Muscle layer of duodenum (tissue), 2 donors: Measurements from ENCODE around the gene PLXNC1.

Experiments used
- H3K27ac ChIP-seq: one replicate; pipeline ENCODE4 v1.7.0; 2013; ENCODE audit warnings: mild to moderate bottlenecking, low read length
- H3K27me3 ChIP-seq: one replicate; pipeline ENCODE4 v1.7.0; 2013; ENCODE audit warnings: low read depth, mild to moderate bottlenecking, control low read depth, low read length
- H3K36me3 ChIP-seq, 2 donors: one replicate each; pipeline ENCODE4 v1.7.0; 2013; ENCODE audit warnings: low read length in 2 of 2, control low read depth in 1 of 2, mild to moderate bottlenecking in 1 of 2; ENCODE audit not compliant: insufficient read depth in 2 of 2, control insufficient read depth in 1 of 2
- H3K4me1 ChIP-seq, 2 donors: one replicate each; pipeline ENCODE4 v1.7.0; 2013; ENCODE audit warnings: low read length in 2 of 2, mild to moderate bottlenecking in 2 of 2, control low read depth in 1 of 2, moderate library complexity in 1 of 2; ENCODE audit not compliant: insufficient read depth in 2 of 2, control insufficient read depth in 1 of 2
- H3K4me3 ChIP-seq, 2 donors: one replicate each; pipeline ENCODE4 v1.7.0; 2013; ENCODE audit warnings: low read length in 2 of 2, low read depth in 1 of 2, mild to moderate bottlenecking in 1 of 2
- H3K9me3 ChIP-seq, 2 donors: one replicate each; pipeline ENCODE4 v1.7.0; 2013; ENCODE audit warnings: low read length in 2 of 2, control low read depth in 1 of 2, mild to moderate bottlenecking in 1 of 2; ENCODE audit not compliant: control insufficient read depth in 1 of 2
- donor health status: healthy.

PLXNC1 gene

DNA sequence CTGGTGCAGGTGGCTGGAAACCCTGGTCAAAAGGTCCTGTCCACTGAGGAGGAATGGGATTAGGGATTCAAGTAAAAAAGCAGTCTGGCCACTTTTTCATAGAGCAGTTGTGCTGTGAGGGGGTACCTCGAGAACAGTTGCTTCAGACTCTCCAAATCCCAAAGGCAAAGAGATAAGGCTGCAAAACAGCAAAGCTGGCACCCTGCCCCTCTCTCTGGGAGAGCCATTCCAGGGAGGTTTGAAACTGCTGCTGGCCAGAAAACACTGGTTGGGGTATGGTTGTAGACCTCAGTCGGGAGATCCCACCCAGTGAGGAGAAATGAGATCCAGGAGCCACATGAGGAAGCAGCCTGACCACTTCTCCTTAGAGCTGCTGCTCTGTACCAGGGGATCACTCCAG lies 174.0 kb downstream of the PLXNC1 start:
- Histone ChIP-seq H3K9me3 (peaks cover 6 to 8% of the 10 kb centered on the region in 2 donors), H3K27ac (no peak overlapping the region), H3K27me3 (no peaks in the 10 kb centered on the region), H3K36me3 (peaks cover 0 to 17% of the 10 kb centered on the region in 2 donors), H3K4me3 (no peak overlapping the region), H3K4me1 (no peaks in the 10 kb centered on the region)

DNA sequence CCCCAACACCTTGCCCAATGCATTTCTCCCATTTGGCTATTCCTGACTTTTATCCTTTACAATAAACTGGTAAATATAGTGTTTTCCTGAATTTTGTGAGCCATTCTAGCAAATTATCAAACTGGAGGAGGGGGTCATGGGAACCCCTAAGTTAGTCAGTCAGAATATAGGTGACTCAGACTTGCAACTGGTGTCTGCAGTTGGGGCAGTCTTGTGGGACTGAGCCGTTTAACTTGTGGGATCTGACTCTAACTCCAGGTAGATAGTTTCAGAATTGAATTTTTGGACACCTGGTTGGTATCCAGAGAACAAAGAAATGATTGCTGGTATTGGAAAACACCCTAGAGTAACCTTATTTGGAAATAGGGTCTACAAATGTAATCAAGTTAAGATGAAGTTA lies 177.9 kb downstream of the PLXNC1 start:
- Histone ChIP-seq H3K27me3 (no peaks in the 10 kb centered on the region), H3K4me1 (no peaks in the 10 kb centered on the region), H3K27ac (no peak overlapping the region), H3K36me3 (peaks cover 0 to 17% of the 10 kb centered on the region in 2 donors), H3K4me3 (no peak overlapping the region), H3K9me3 (peaks cover 0 to 2% of the 10 kb centered on the region in 2 donors)

DNA sequence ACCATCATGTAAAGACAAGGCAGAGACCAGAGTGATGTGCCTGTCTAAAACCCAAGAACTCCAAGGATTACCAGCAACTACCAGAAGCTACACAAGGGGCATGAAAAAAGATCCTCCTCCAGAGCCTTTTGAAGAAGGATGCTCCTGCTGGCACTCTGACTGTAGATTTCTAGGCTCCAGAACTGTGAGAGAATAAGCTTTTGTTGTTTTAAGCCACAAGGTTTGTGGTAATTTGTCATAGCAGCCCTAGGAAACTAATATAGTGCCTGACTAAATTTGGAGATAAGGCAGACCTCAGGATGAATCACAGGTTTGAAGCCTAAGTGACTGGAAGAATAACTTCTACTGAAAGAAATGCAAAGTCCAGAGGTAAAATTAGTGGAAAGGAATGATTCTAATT lies 178.3 kb downstream of the PLXNC1 start:
- H3K4me3 ChIP-seq = no peak overlapping the region
- H3K4me1 ChIP-seq = no peaks in the 10 kb centered on the region
- H3K27me3 ChIP-seq = no peaks in the 10 kb centered on the region
- H3K36me3 ChIP-seq = peaks cover 0 to 14% of the 10 kb centered on the region in 2 donors
- no peak overlapping the region for H3K27ac ChIP-seq
- H3K9me3 ChIP-seq = no peaks in the 10 kb centered on the region

DNA sequence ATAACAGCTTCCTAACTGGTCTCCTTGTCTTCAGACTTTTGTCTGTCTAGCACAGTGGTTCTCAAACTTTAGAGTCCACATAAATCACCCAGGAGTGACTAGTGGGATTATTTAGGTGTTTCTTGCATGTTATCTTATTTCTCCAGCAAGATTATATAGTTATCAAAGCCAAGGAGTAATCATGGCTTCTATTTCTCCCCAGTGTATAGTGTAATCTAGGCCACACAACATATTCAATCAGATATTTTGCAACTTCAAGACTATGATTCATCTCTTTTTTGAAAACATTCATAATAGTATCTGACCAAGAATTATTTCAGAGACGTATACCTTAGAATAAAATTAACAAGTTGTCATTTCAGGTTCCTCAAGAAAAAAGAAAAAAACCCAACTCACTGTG lies 179.4 kb downstream of the PLXNC1 start:
- Histone ChIP-seq H3K4me1 (no peaks in the 10 kb centered on the region), H3K27me3 (no peaks in the 10 kb centered on the region), H3K9me3 (no peaks in the 10 kb centered on the region), H3K4me3 (no peak overlapping the region), H3K36me3 (peaks cover 0 to 9% of the 10 kb centered on the region in 2 donors), H3K27ac (no peak overlapping the region)

DNA sequence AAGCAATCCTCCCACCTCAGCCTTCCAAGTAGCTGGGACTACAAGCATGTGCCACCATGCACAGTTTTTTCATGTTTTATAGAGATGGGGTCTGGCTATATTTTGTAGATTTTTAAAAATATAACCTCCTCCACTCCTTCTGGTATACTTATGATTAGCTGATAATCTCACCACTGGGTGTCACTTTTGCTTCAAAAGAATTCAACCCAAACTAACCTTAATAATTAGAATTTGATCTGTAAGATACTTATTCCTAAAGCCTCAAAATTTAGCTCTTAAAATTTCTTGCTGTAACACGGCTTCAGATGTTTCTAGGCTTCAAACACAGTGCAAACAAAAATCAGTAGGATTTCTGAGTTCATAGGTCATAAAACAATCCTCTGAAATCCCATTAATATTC lies 181.0 kb downstream of the PLXNC1 start:
- Histone ChIP-seq H3K9me3 (no peaks in the 10 kb centered on the region), H3K27ac (no peak overlapping the region), H3K27me3 (no peaks in the 10 kb centered on the region), H3K36me3 (no peaks in the 10 kb centered on the region), H3K4me1 (no peaks in the 10 kb centered on the region), H3K4me3 (no peak overlapping the region)

DNA sequence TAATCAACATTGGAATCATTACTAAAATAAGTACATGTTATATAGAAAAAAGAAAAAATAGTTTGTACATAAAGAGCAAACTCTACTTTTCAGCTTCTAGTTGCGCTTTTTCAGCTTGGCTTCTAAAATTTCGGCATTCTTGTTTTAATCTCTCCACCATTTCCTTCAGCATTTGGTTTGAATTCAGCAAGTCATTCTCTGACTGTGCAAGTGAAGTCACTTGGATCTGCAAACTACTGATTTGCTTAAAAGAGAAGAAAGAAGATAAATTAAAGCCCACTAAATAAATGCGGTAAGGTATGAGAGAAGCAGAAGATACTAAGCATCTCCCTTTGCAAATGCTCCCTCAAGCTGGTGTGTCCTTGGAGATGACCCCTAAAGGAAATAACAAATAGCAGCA lies 185.0 kb downstream of the PLXNC1 start:
- Histone ChIP-seq H3K36me3 (no peaks in the 10 kb centered on the region), H3K27me3 (no peaks in the 10 kb centered on the region), H3K4me1 (no peaks in the 10 kb centered on the region), H3K9me3 (no peaks in the 10 kb centered on the region), H3K27ac (no peak overlapping the region), H3K4me3 (no peak overlapping the region)

DNA sequence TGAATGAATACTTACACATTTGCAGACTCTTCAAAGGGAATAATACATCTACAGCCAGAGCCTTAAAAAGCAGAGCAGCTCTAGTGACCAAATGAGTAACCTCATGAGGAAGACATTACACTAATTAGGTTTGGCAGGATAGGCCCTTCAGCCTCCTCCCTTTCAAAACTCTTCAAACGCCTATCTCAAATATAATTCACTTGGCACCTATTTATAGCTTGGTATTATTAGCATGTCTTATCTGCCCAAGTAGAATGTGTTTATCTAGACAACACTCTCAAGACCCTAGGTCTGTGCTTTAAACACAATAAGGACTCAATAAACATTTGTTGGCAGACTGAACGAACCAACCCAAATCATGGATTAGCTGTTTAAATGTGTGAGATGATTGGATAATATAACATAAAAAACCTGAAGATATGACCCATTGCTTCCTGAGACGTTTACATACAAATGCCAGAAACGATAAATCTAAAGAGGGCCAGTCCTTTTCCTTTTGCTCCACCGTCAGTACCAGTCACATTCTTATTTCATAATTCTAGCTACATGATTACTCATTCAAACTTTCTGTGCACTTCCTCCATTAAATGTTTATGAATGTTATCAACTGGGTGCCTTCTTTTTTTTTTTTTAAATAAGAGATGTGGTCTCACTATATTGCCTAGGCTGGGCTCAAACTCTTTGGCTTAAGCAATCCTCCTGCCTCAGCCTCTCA lies 188.0 kb downstream of the PLXNC1 start:
- H3K4me1 ChIP-seq = no peaks in the 10 kb centered on the region
- H3K27me3 ChIP-seq = no peaks in the 10 kb centered on the region
- H3K4me3 ChIP-seq = no peak overlapping the region
- no peaks in the 10 kb centered on the region for H3K36me3 ChIP-seq
- no peak overlapping the region for H3K27ac ChIP-seq
- H3K9me3 ChIP-seq = no peaks in the 10 kb centered on the region

DNA sequence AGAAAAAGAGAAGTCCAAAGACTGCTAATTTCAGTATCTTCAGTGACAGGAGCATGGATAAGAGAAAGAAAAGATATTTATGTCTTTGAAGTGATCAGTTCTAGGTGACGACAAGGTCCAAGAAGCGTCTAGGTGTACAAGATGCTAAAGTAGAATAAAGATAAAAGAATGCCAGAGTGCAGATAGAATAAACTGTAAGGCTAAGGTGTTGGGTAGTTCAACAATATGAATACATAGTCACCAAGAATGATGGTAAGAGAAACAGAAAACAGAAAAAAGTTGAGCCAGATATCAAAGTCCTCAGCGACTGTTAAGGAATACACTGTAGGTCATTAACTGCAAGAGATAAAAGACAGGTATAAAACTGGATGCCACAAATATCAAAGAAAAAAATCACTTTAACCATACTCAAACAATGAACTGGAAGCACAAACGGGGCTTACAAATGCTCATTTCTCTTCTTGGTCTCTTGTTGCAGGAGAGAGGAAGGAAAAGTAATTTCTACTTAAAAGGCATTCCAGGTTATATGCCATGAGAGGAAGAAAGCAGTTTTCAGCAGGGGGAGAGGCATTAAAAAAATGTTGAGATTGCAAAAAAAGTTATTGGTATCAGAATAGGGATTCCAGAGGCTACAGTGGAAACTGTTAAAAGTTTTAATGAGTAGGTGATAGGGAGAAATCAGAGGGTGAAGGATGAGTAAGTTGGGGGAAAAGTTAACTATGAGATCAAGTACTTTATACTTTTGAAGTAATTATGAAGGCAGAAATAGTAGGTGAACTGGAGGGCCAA lies 189.8 kb downstream of the PLXNC1 start:
- H3K27ac ChIP-seq = no peak overlapping the region
- no peaks in the 10 kb centered on the region for H3K4me1 ChIP-seq
- H3K4me3 ChIP-seq = no peak overlapping the region
- no peaks in the 10 kb centered on the region for H3K9me3 ChIP-seq
- no peaks in the 10 kb centered on the region for H3K27me3 ChIP-seq
- no peaks in the 10 kb centered on the region for H3K36me3 ChIP-seq

DNA sequence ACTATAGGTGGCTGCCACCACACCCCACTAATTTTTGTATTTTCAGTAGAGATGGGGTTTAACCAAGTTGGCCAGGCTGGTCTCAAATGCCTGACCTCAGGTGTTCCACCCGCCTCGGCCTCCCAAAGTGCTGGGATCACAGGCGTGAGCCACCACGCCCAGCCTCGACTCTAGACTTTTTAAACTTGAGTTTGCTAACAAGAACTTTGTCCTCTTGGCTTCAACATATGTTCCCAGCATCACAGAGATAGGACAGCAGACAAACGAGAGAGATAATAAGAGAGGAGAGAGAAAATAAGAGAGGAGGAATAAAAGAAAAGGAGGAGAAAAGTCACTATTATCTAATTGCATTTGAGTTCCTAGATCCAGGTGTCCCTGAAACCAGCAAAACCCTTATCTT lies 192.2 kb downstream of the PLXNC1 start:
- Histone ChIP-seq H3K27me3 (no peaks in the 10 kb centered on the region), H3K4me3 (no peak overlapping the region), H3K4me1 (no peaks in the 10 kb centered on the region), H3K9me3 (no peaks in the 10 kb centered on the region), H3K27ac (no peak overlapping the region), H3K36me3 (peaks cover 0 to 5% of the 10 kb centered on the region in 2 donors)

DNA sequence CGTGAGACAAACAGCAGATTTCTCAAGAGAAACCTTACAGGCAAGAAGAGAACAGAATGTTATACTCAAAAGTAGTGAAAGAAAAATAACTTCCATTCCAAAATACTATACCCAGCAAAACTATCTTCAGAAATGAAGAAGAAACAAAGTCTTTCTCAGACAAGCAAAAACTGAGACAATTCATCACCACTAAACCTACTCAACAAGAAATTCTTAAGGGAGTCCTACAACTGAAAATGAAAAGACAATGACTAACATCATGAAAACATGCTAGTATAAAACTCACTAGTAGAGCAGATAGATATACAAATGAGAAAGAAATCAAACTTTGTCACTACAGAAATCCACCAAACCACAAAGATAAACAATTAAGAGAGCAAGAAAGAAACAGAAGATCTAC lies 204.8 kb downstream of the PLXNC1 start:
- H3K27me3 ChIP-seq = no peaks in the 10 kb centered on the region
- H3K4me1 ChIP-seq = no peaks in the 10 kb centered on the region
- H3K27ac ChIP-seq = no peak overlapping the region
- H3K4me3 ChIP-seq = no peak overlapping the region
- H3K9me3 ChIP-seq = peaks cover 26 to 39% of the 10 kb centered on the region in 2 donors
- H3K36me3 ChIP-seq = peaks cover 5 to 36% of the 10 kb centered on the region in 2 donors
